ENCODE data around the gene CCDC81.

CCDC81 gene

GRCh38 chr11:86449993-86450629, 75.4 kb downstream of the CCDC81 start:
- Histone ChIP-seq H3K27me3 (ENCODE audit: insufficient read depth, low read depth) (no peaks in the 10 kb centered on the region), H3K4me1 (ENCODE audit: low read depth, poor library complexity, severe bottlenecking) (no peaks in the 10 kb centered on the region), H4K20me1 (ENCODE audit: insufficient read depth) (no peaks in the 10 kb centered on the region), H3K79me2 (ENCODE audit: insufficient read depth, low read depth) (no peaks in the 10 kb centered on the region), H3K4me3 (IDR thresholded peaks at IDR 0.05; ENCODE audit: insufficient read depth, low read depth, low read length) (no peak overlapping the region), H2AFZ (ENCODE audit: low read depth) (no peak overlapping the region), H3K36me3 (ENCODE audit: insufficient read depth) (no peaks in the 10 kb centered on the region), H3K27ac (no peak overlapping the region), H3K9ac (no peak overlapping the region), H3K4me2 (no peak overlapping the region)
- no peak for TF ChIP-seq CTCF (conservative IDR thresholded peaks at IDR 0.05; ENCODE audit: low read depth, low read length)

GRCh38 chr11:86453290-86454030, 78.8 kb downstream of the CCDC81 start:
- no peak for TF ChIP-seq CTCF (conservative IDR thresholded peaks at IDR 0.05; ENCODE audit: low read depth, low read length)
- Histone ChIP-seq H3K79me2 (ENCODE audit: insufficient read depth, low read depth) (no peaks in the 10 kb centered on the region), H2AFZ (ENCODE audit: low read depth) (no peak overlapping the region), H3K4me1 (ENCODE audit: low read depth, poor library complexity, severe bottlenecking) (no peaks in the 10 kb centered on the region), H3K27ac (no peak overlapping the region), H4K20me1 (ENCODE audit: insufficient read depth) (no peaks in the 10 kb centered on the region), H3K9ac (no peak overlapping the region), H3K4me3 (IDR thresholded peaks at IDR 0.05; ENCODE audit: insufficient read depth, low read depth, low read length) (no peak overlapping the region), H3K27me3 (ENCODE audit: insufficient read depth, low read depth) (no peaks in the 10 kb centered on the region), H3K36me3 (ENCODE audit: insufficient read depth) (no peaks in the 10 kb centered on the region), H3K4me2 (no peak overlapping the region)

- H3K4me1 ChIP-seq (ENCODE audit: low read depth, poor library complexity, severe bottlenecking), result no peaks in the 10 kb centered on the region
- no peaks in the 10 kb centered on the region for H4K20me1 ChIP-seq (ENCODE audit: insufficient read depth)
- H3K27me3 ChIP-seq (ENCODE audit: insufficient read depth, low read depth), result no peaks in the 10 kb centered on the region
- no peak overlapping the region for H3K27ac ChIP-seq
- H3K36me3 ChIP-seq (ENCODE audit: insufficient read depth), result no peaks in the 10 kb centered on the region
- H3K4me3 ChIP-seq (IDR thresholded peaks at IDR 0.05; ENCODE audit: insufficient read depth, low read depth, low read length), result no peak overlapping the region
- no peak overlapping the region for H3K4me2 ChIP-seq
- H2AFZ ChIP-seq (ENCODE audit: low read depth), result no peak overlapping the region
- H3K9ac ChIP-seq, result no peak overlapping the region
- no peaks in the 10 kb centered on the region for H3K79me2 ChIP-seq (ENCODE audit: insufficient read depth, low read depth)
- TF ChIP-seq CTCF (conservative IDR thresholded peaks at IDR 0.05; ENCODE audit: low read depth, low read length), result peak; percentile 99
Observed at GRCh38 chr11:86456075-86456939, 81.6 kb downstream of the CCDC81 start.

- no peak for TF ChIP-seq CTCF (conservative IDR thresholded peaks at IDR 0.05; ENCODE audit: low read depth, low read length)
- H3K4me2 ChIP-seq, result no peak overlapping the region
- H4K20me1 ChIP-seq (ENCODE audit: insufficient read depth), result no peaks in the 10 kb centered on the region
- H3K27me3 ChIP-seq (ENCODE audit: insufficient read depth, low read depth), result no peaks in the 10 kb centered on the region
- H3K27ac ChIP-seq, result no peak overlapping the region
- H2AFZ ChIP-seq (ENCODE audit: low read depth), result no peak overlapping the region
- no peaks in the 10 kb centered on the region for H3K4me1 ChIP-seq (ENCODE audit: low read depth, poor library complexity, severe bottlenecking)
- H3K4me3 ChIP-seq (IDR thresholded peaks at IDR 0.05; ENCODE audit: insufficient read depth, low read depth, low read length), result no peak overlapping the region
- H3K79me2 ChIP-seq (ENCODE audit: insufficient read depth, low read depth), result no peaks in the 10 kb centered on the region
- H3K36me3 ChIP-seq (ENCODE audit: insufficient read depth), result no peaks in the 10 kb centered on the region
- no peak overlapping the region for H3K9ac ChIP-seq
Observed at GRCh38 chr11:86458294-86459001, 83.8 kb downstream of the CCDC81 start.
